Measurements from ENCODE around the gene ATG14. TPM values are rescaled to one million over a fixed set of nuclear protein-coding genes. Genes with fewer than 3 reads are reported as not detected.

Gene ATG14
- total RNA-seq, 4 donors from 2014 or later, result 6.1 to 26.5 (median 13.0) TPM

DNA sequence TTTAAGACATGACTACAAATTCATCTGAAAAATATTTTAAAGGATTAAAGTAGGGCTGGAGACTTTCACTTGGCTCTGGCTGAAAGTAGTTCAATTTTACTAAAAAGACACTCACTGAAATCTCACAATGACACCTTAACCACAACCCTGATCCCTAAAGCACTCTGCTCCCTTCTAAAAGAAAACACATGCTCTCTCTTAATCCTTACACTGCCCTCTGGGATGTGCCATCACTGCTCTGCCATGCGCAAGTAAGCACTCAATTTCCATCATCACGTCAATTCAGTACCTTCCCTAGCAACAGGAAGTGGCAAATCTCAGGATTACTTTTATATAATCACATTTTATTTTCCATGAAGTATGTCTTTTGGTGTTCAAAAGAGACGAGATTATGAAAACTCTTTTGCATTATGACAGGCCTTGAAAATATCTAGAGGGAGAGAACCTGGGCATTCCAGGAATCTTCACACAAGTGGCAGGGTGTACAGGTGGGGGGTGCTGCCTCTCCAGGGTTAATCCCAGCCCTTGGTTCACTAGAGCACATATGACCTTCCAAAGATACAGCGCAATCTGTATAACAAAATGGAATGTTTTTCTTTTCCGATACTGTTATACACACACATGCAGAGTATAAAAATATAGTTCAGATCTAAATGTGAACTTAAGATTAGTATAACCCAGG is 7.3 kb downstream of the ATG14 start:
- H3K9me3 ChIP-seq, result no peaks in the 10 kb centered on the region
- no peaks in the 10 kb centered on the region for H3K27me3 ChIP-seq
- no peak for DNase-seq
- TF ChIP-seq, protein P1, sequence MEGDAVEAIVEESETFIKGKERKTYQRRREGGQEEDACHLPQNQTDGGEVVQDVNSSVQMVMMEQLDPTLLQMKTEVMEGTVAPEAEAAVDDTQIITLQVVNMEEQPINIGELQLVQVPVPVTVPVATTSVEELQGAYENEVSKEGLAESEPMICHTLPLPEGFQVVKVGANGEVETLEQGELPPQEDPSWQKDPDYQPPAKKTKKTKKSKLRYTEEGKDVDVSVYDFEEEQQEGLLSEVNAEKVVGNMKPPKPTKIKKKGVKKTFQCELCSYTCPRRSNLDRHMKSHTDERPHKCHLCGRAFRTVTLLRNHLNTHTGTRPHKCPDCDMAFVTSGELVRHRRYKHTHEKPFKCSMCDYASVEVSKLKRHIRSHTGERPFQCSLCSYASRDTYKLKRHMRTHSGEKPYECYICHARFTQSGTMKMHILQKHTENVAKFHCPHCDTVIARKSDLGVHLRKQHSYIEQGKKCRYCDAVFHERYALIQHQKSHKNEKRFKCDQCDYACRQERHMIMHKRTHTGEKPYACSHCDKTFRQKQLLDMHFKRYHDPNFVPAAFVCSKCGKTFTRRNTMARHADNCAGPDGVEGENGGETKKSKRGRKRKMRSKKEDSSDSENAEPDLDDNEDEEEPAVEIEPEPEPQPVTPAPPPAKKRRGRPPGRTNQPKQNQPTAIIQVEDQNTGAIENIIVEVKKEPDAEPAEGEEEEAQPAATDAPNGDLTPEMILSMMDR (IDR thresholded peaks at IDR 0.05), result no peak
- no peak for TF ChIP-seq POLR2A (IDR thresholded peaks at IDR 0.05)
- peaks cover 0 to 4% of the 10 kb centered on the region in 2 donors for H3K4me1 ChIP-seq
- no peak overlapping the region for H3K27ac ChIP-seq
- H3K36me3 ChIP-seq, result no peaks in the 10 kb centered on the region
- intact Hi-C loops (cut with DNase I; ENCODE audit: low total_unique reads), result no loop called here
- H3K4me3 ChIP-seq, result no peak overlapping the region

DNA sequence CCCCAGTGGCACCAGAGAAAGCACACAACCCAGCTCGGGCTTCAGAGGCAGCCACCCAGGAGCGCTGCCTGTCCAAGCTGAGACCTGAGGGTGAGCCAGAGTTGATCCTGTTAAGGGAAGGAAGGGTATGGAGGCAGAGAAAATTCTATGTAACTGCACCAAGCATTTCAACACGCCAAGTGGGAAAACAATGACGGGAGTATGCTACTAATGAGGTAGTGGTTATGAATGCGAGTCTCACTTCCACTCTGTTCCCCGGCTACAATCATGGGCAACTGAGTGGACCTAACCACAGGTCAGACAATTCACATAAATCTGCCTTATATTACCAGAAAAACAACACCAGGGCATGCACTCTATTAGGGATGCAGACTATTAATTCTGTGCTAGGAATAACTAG is 9.9 kb downstream of the ATG14 start:
- Histone ChIP-seq H3K27ac (no peak overlapping the region), H3K4me3 (no peak overlapping the region), H3K9me3 (no peaks in the 10 kb centered on the region), H3K27me3 (no peaks in the 10 kb centered on the region), H3K36me3 (no peaks in the 10 kb centered on the region), H3K4me1 (peaks cover 0 to 8% of the 10 kb centered on the region in 2 donors)
- TF ChIP-seq, protein P1 (IDR thresholded peaks at IDR 0.05), result no peak
- TF ChIP-seq POLR2A (IDR thresholded peaks at IDR 0.05), result no peak
- intact Hi-C loops (cut with DNase I; ENCODE audit: low total_unique reads), result no loop called here
- no peak for DNase-seq

DNA sequence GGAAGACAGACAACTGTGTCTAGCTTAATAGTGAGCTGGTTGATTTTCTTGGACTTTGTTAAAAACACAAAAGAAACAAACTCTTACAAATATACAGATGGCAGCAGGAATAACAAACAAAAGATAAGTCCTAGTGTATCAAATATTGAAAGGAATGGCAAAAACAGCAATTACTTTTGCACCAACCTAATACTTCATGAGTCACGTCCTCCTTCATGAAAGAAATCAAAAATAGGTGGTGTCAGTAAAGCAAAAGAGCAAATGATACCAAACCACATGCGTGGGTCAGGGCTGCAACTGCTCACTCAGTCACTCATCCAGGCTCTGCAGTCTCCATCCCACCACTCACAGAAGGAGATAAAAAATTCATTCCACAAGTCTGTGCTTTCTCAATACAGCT is 11.8 kb downstream of the ATG14 start:
- intact Hi-C loops (cut with DNase I; ENCODE audit: low total_unique reads), result no loop called here
- TF ChIP-seq POLR2A (IDR thresholded peaks at IDR 0.05), result no peak
- TF ChIP-seq, protein P1 (IDR thresholded peaks at IDR 0.05), result no peak
- H3K4me1 ChIP-seq, result peaks cover 0 to 8% of the 10 kb centered on the region in 2 donors
- DNase-seq, result no peak
- H3K4me3 ChIP-seq, result no peak overlapping the region
- no peaks in the 10 kb centered on the region for H3K27me3 ChIP-seq
- no peaks in the 10 kb centered on the region for H3K9me3 ChIP-seq
- no peaks in the 10 kb centered on the region for H3K36me3 ChIP-seq
- peak overlapping the region; percentile 20 to 46 for H3K27ac ChIP-seq

DNA sequence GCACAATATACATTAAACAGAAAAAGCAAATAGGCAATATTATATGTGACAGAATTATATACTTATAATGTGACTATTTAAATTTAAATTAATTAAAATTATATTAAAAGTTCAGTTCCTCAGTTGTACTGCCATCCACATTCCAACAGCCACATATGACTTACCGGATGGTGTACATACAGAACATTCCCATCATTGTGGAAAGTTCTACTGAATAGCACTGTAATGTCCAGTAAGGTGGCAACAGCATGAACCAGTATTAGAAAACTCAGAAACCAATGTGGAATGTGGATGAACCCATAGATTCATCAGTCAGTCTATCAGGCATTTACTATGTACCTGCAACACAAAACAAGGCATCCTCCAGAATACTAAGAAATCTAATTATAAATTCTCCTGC is 12.4 kb downstream of the ATG14 start:
- H3K27ac ChIP-seq, result peak overlapping the region; percentile 20 to 46
- H3K4me3 ChIP-seq, result no peak overlapping the region
- no peaks in the 10 kb centered on the region for H3K27me3 ChIP-seq
- peaks cover 0 to 8% of the 10 kb centered on the region in 2 donors for H3K4me1 ChIP-seq
- DNase-seq, result no peak
- TF ChIP-seq, protein P1 (IDR thresholded peaks at IDR 0.05), result no peak
- no peak for TF ChIP-seq POLR2A (IDR thresholded peaks at IDR 0.05)
- no peaks in the 10 kb centered on the region for H3K36me3 ChIP-seq
- no peaks in the 10 kb centered on the region for H3K9me3 ChIP-seq
- intact Hi-C loops (cut with DNase I; ENCODE audit: low total_unique reads), result no loop called here

DNA sequence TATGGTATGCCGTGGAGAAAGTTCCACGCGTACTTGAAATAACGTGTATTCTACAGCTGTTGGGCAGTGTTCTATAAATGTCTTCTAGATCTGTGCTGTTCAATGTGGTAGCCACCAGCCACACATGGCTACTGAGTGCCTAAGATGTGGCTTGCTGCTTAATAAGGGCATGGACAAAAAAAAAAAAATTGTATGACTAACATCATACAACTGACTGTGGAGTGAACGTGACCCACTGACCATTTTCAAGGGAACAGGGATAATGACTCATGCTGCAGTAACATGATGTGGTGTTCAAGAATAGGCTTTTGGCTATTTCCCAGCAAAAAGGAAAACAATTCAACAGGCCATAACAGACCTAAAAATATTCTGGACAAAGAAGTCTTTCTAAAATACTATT is 13.0 kb downstream of the ATG14 start:
- TF ChIP-seq, protein P1 (IDR thresholded peaks at IDR 0.05), result no peak
- TF ChIP-seq POLR2A (IDR thresholded peaks at IDR 0.05), result no peak
- peak overlapping the region; percentile 6 to 65 for H3K27ac ChIP-seq
- intact Hi-C loops (cut with DNase I; ENCODE audit: low total_unique reads), result no loop called here

More for the DNA sequence above, 13.0 kb downstream of the ATG14 start:
- Histone ChIP-seq H3K4me3 (no peak overlapping the region), H3K4me1 (peaks cover 0 to 8% of the 10 kb centered on the region in 2 donors), H3K27me3 (no peaks in the 10 kb centered on the region), H3K36me3 (no peaks in the 10 kb centered on the region), H3K9me3 (no peaks in the 10 kb centered on the region)
- peak in 1 of 2 donors; percentile 40 for DNase-seq

All from uterus (tissue), 4 donors.